ENCODE data around the gene THRAP3.

THRAP3 gene

DNA sequence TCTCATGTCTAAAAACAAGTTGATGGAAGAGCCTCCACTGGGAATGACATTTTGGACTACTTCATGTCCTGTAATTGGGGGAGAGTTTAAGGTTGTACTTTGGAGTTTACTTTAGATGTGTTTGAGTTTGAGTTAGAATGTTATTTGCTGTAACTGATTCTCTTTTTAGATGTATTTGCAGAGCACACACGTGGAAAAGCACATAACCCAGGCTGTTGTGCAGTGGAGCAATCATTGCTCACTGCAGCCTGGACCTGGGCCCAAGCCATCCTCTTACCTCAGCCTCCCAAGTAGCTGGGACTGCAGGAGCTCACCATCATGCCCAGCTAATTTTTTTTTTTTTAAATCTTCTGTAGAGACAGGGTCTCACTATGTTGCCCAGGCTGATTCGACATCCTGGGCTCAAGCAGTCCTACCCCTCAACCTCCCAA, 45.2 kb downstream of the THRAP3 start:
- TF ChIP-seq POU2F2 (IDR thresholded peaks at IDR 0.05; ENCODE audit: low read depth, low read length) = no peak
- no peak for TF ChIP-seq PAX5 (IDR thresholded peaks at IDR 0.05; ENCODE audit: insufficient read depth, low read length, severe bottlenecking)
- TF ChIP-seq TAF1 (IDR thresholded peaks at IDR 0.05; ENCODE audit: low read depth, low read length) = no peak
- no peak for TF ChIP-seq SPI1 (IDR thresholded peaks at IDR 0.05; ENCODE audit: low read depth, low read length)
- no peak for TF ChIP-seq POLR2A (IDR thresholded peaks at IDR 0.05; ENCODE audit: low read depth, low read length)
- TF ChIP-seq POLR2AphosphoS5 (IDR thresholded peaks at IDR 0.05; ENCODE audit: low read depth, low read length) = no peak
- FAIRE-seq (no peak), DNase-seq (ENCODE audit: insufficient read length, low spot score) (no peak)

DNA sequence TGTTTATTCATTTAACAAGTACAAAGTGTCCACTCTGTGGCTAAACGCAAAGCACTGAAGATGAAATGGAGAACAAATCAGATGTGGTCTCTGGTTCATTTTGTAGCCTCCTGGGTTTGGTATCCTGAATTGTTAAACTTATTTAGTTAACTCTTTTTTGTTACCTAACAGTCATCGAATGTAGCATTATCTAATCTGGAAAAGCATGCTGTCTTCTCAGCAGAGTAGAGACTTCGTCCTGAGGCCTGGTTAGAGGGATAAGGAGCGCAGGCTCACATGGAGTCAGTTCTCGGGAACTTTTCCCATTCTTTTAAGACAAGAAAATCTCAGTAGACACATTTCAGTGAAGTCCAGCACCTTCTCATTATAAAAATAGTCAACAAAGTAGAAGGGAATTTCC, 48.8 kb downstream of the THRAP3 start:
- FAIRE-seq (no peak), DNase-seq (ENCODE audit: insufficient read length, low spot score) (no peak)
- TF ChIP-seq POLR2A (IDR thresholded peaks at IDR 0.05; ENCODE audit: low read depth, low read length) = no peak
- TF ChIP-seq POLR2AphosphoS5 (IDR thresholded peaks at IDR 0.05; ENCODE audit: low read depth, low read length) = no peak
- no peak for TF ChIP-seq PAX5 (IDR thresholded peaks at IDR 0.05; ENCODE audit: insufficient read depth, low read length, severe bottlenecking)
- TF ChIP-seq SPI1 (IDR thresholded peaks at IDR 0.05; ENCODE audit: low read depth, low read length) = no peak
- TF ChIP-seq TAF1 (IDR thresholded peaks at IDR 0.05; ENCODE audit: low read depth, low read length) = no peak
- no peak for TF ChIP-seq POU2F2 (IDR thresholded peaks at IDR 0.05; ENCODE audit: low read depth, low read length)

DNA sequence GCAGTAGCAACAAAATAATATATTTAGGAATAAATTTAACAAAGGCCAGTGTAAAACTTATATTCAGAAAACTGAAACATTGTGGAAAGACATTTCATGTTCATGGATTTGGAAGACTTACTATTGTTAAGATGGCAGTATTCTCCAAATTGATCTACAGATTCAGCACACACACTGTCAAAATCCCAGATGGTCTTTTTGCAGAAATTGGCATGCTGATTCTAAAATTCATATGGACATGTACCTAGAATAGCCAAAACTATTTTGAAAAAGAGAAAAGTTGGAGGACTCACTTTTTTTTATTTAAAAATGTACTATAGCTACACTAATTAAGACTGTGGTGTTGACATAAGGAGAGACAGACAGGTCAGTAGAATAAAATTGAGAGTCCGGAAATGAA, 50.0 kb downstream of the THRAP3 start:
- DNase-seq (ENCODE audit: insufficient read length, low spot score) (no peak), FAIRE-seq (no peak)
- TF ChIP-seq TAF1 (IDR thresholded peaks at IDR 0.05; ENCODE audit: low read depth, low read length) = no peak
- no peak for TF ChIP-seq PAX5 (IDR thresholded peaks at IDR 0.05; ENCODE audit: insufficient read depth, low read length, severe bottlenecking)
- TF ChIP-seq SPI1 (IDR thresholded peaks at IDR 0.05; ENCODE audit: low read depth, low read length) = no peak
- TF ChIP-seq POLR2A (IDR thresholded peaks at IDR 0.05; ENCODE audit: low read depth, low read length) = no peak
- TF ChIP-seq POLR2AphosphoS5 (IDR thresholded peaks at IDR 0.05; ENCODE audit: low read depth, low read length) = no peak
- no peak for TF ChIP-seq POU2F2 (IDR thresholded peaks at IDR 0.05; ENCODE audit: low read depth, low read length)

DNA sequence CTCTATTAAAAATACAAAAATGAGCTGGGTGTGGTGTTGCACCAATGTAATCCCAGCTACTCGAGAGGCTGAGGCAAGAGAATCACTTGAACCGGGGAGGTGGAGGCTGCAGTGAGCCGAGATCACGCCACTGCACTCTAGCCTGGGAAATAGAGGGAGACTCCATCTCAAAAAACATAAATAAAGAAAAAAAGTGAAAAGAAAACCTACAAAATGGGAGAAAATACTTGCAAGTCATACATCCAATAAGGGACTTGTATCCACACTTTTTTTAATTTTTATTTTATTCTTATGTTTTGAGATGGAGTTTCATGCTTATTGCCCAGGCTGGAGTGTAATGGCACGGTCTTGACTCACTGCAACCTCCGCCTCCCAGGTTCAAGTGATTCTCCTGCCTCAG, 52.4 kb downstream of the THRAP3 start:
- FAIRE-seq = no peak
- TF ChIP-seq POU2F2 (IDR thresholded peaks at IDR 0.05; ENCODE audit: low read depth, low read length) (no peak), SPI1 (IDR thresholded peaks at IDR 0.05; ENCODE audit: low read depth, low read length) (no peak), PAX5 (IDR thresholded peaks at IDR 0.05; ENCODE audit: insufficient read depth, low read length, severe bottlenecking) (no peak), TAF1 (IDR thresholded peaks at IDR 0.05; ENCODE audit: low read depth, low read length) (no peak), POLR2A (IDR thresholded peaks at IDR 0.05; ENCODE audit: low read depth, low read length) (no peak), POLR2AphosphoS5 (IDR thresholded peaks at IDR 0.05; ENCODE audit: low read depth, low read length) (no peak)
- no peak for DNase-seq (ENCODE audit: insufficient read length, low spot score)

DNA sequence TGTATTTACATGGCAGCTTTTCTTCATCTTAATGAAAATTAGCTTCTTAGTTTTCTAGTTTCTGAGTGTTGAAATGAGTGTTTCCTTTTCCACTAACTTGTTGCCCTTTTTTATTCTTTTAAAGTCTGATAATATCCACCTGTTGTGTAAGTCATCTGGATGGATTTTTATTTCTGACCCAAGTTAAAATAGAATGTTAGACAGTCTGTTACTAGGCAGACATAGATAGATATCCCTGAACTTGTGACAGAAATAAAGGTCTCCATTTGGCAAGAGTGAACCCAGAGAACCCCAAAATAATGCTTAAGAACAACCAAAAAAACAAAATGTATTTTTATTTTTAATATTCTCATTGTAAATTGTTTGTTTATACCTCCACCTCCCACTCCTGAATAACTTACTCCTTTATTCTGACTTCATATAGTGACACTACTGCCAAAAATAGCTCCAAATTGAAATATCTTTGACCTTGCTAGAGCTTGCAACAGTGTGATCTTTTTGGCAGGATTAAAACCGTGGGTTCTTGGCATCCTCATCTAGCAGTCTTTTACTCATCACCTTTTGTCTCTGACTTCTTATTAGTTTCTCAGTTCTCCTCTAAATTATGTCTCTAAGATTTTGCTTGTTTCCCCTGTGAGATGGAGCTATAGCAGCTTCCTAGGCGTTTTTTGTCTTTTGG, 55.0 kb downstream of the THRAP3 start:
- no peak for FAIRE-seq
- TF ChIP-seq SPI1 (IDR thresholded peaks at IDR 0.05; ENCODE audit: low read depth, low read length) = no peak
- TF ChIP-seq POLR2AphosphoS5 (IDR thresholded peaks at IDR 0.05; ENCODE audit: low read depth, low read length) = no peak
- no peak for TF ChIP-seq POU2F2 (IDR thresholded peaks at IDR 0.05; ENCODE audit: low read depth, low read length)
- TF ChIP-seq TAF1 (IDR thresholded peaks at IDR 0.05; ENCODE audit: low read depth, low read length) = no peak
- TF ChIP-seq POLR2A (IDR thresholded peaks at IDR 0.05; ENCODE audit: low read depth, low read length) = no peak
- no peak for TF ChIP-seq PAX5 (IDR thresholded peaks at IDR 0.05; ENCODE audit: insufficient read depth, low read length, severe bottlenecking)
- no peak for DNase-seq (ENCODE audit: insufficient read length, low spot score)

DNA sequence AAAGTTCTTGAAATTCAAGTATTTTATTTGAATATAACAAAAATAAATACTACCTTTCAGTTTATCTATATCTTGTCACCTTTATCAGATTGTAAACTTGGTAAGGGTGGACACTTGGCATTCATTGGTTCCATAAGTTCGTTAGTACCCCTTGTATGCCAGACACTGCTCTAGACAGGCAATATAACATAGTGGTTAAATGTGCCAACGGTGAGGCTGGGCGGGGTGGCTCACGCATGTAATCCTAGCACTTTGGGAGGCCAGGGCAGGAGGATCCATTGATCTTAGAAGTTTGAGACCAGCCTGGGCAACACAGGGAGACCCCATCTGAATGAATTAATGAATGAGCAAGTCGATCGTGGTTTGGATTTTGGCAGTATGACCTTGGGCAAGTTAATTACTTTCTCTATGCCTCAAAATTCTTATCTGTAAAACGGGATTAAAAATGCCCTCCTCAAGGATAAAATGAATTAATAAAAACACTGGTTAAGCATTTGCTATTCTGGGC, 55.6 kb downstream of the THRAP3 start:
- TF ChIP-seq POLR2A (IDR thresholded peaks at IDR 0.05; ENCODE audit: low read depth, low read length) = no peak
- peak; percentile 78 for FAIRE-seq
- no peak for DNase-seq (ENCODE audit: insufficient read length, low spot score)

DNA sequence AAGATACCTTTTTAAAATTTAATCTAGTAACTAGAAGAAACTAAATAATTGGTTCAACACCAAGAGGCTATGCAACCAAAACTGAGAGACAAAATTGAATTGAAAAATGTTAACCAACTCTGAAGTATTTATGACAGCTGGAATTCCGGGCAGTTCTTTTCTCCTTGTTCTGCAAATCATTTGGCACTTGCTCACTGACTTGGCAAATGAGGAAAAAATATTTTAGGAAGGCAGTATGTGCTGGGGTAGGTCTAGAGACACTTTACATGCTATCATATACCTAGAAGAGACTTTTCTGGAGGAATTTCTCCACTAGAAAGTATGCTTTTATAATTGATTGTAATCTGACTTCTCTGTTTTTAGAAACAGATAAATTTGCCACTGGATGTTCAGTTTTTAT, 59.8 kb downstream of the THRAP3 start:
- TF ChIP-seq SPI1 (IDR thresholded peaks at IDR 0.05; ENCODE audit: low read depth, low read length) = no peak
- no peak for TF ChIP-seq PAX5 (IDR thresholded peaks at IDR 0.05; ENCODE audit: insufficient read depth, low read length, severe bottlenecking)
- TF ChIP-seq TAF1 (IDR thresholded peaks at IDR 0.05; ENCODE audit: low read depth, low read length) = no peak
- no peak for TF ChIP-seq POU2F2 (IDR thresholded peaks at IDR 0.05; ENCODE audit: low read depth, low read length)
- no peak for TF ChIP-seq POLR2A (IDR thresholded peaks at IDR 0.05; ENCODE audit: low read depth, low read length)
- TF ChIP-seq POLR2AphosphoS5 (IDR thresholded peaks at IDR 0.05; ENCODE audit: low read depth, low read length) = no peak
- no peak for DNase-seq (ENCODE audit: insufficient read length, low spot score)
- FAIRE-seq = no peak

DNA sequence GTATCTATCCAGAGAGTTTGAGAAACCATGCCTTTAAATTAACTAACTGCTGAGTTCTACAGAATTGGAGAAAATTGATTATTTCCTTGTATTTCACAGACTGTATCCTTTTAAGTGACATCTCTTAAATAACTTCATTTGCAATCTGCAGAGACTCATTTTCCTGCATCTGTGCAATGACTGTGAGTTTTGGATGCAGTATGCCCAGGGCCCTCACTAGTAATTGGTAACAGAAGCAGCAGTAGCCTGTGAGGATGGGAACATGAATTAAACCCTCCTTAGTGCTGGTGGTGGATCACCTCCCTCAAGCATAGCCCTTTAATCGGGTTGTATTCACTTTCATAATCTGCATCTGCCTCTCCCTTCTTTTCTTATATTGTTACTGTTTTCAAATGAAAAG, 60.3 kb downstream of the THRAP3 start:
- FAIRE-seq (no peak), DNase-seq (ENCODE audit: insufficient read length, low spot score) (no peak)
- no peak for TF ChIP-seq POU2F2 (IDR thresholded peaks at IDR 0.05; ENCODE audit: low read depth, low read length)
- TF ChIP-seq TAF1 (IDR thresholded peaks at IDR 0.05; ENCODE audit: low read depth, low read length) = no peak
- TF ChIP-seq SPI1 (IDR thresholded peaks at IDR 0.05; ENCODE audit: low read depth, low read length) = no peak
- no peak for TF ChIP-seq POLR2AphosphoS5 (IDR thresholded peaks at IDR 0.05; ENCODE audit: low read depth, low read length)
- no peak for TF ChIP-seq PAX5 (IDR thresholded peaks at IDR 0.05; ENCODE audit: insufficient read depth, low read length, severe bottlenecking)
- no peak for TF ChIP-seq POLR2A (IDR thresholded peaks at IDR 0.05; ENCODE audit: low read depth, low read length)

DNA sequence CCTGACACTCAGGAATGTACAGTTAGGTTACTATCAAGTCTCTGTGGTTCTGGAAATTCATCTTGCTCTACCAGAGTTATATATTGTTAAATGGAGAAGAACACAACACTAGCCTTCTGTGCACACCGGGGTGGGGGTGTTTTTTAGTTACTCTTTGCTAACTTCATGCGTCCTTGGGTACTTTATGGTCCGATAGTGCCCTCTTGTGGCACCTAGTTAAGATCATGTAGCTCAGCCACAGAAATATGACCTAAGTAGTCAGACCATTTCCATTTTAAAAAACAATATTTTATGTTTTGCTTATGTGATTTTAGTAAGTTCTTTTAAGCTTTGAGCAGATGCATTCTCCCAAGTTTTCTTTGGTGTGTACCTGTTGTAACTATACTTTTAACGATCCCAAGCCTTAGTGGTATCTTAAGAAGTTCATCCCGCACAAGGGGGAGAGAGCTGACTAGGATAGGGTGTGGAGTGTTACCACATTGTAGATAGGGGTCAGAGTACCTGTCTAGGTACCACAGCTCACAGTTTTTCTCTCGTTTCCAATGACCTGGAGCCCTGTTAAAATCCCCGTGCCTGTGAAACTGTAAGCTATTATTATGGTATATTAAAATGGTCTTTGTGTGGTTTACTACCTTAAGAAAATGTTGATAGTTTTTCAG, 61.3 kb downstream of the THRAP3 start:
- TF ChIP-seq POLR2AphosphoS5 (IDR thresholded peaks at IDR 0.05; ENCODE audit: low read depth, low read length) = no peak
- FAIRE-seq (peak; percentile 83), DNase-seq (ENCODE audit: insufficient read length, low spot score) (peak; percentile 54)

DNA sequence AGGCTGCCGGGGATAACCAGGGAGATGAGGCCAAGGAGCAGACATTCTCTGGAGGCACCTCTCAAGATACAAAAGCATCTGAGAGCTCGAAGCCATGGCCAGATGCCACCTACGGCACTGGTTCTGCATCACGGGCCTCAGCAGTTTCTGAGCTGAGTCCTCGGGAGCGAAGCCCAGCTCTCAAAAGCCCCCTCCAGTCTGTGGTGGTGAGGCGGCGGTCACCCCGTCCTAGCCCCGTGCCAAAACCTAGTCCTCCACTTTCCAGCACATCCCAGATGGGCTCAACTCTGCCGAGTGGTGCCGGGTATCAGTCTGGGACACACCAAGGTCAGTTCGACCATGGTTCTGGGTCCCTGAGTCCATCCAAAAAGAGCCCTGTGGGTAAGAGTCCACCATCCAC, 62.6 kb downstream of the THRAP3 start:
- DNase-seq (ENCODE audit: insufficient read length, low spot score) (no peak), FAIRE-seq (no peak)
- TF ChIP-seq POU2F2 (IDR thresholded peaks at IDR 0.05; ENCODE audit: low read depth, low read length) (no peak), POLR2A (IDR thresholded peaks at IDR 0.05; ENCODE audit: low read depth, low read length) (no peak), PAX5 (IDR thresholded peaks at IDR 0.05; ENCODE audit: insufficient read depth, low read length, severe bottlenecking) (no peak), SPI1 (IDR thresholded peaks at IDR 0.05; ENCODE audit: low read depth, low read length) (no peak), POLR2AphosphoS5 (IDR thresholded peaks at IDR 0.05; ENCODE audit: low read depth, low read length) (no peak), TAF1 (IDR thresholded peaks at IDR 0.05; ENCODE audit: low read depth, low read length) (no peak)

Measured in GM12891 (cell line).